HG03558 (cell line): ENCODE data around the gene PLXNB1.
A peak's percentile ranks its signal among the peaks of the same experiment; 100 is the strongest.
"Not testable (repeated sequence)": the region's sequence is repeated elsewhere in the genome, so short reads cannot be mapped to it uniquely, and the experiment has no call there.

Source experiments
- ATAC-seq: cut with Tn5 transposase; IDR thresholded peaks from one replicate; pipeline ENCODE4 v1.9.1; 2021; ENCODE audit warnings: moderate number of reproducible peaks; ENCODE audit not compliant: unreplicated experiment; ENCODE audit errors: extremely low read depth

PLXNB1 gene

GRCh38 chr3:48465531-48466378 is 35.9 kb upstream of the PLXNB1 start:
- no peak for ATAC-seq

- no peak for ATAC-seq
Observed at GRCh38 chr3:48465237-48465530, 35.3 kb upstream of the PLXNB1 start.

DNA sequence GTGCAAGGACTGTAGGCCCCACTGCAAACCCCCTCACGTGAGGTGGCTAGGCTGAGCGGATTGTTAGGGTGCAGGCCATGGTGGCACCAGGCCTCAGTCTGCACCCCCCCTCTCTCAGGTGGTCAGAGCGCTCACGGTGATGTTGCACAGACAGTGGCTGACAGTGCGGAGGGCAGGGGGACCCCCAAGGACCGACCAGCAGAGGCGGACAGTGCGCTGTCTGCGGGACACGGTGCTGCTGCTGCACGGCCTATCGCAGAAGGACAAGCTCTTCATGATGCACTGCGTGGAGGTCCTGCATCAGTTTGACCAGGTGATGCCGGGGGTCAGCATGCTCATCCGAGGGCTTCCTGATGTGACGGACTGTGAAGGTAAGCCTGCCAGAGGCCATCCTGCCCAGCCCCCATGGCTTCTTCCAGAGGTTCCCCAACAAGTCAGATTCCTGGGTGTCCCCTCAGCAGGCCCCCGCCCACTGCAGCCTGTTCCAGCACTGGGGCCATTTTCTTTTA is 34.9 kb upstream of the PLXNB1 start:
- no peak for ATAC-seq

DNA sequence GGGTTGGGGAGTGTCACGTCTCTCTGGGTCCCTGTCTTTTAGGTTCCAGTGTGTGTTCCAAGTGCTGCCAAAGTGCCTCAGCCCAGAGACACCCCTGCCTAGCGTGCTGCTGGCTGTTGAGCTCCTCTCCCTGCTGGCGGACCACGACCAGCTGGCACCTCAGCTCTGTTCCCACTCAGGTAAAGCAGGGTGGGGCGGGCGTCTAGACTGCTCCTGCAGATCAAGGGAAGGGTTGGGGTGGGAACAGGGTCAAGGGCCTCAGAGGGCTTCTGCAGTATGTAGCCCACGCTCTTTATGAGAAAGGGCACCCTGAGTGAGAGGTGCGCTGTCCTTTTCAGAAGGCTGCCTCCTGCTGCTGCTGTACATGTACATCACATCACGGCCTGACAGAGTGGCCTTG is 33.8 kb upstream of the PLXNB1 start:
- ATAC-seq, result no peak

GRCh38 chr3:48461767-48462166 is 31.9 kb upstream of the PLXNB1 start:
- ATAC-seq, result not testable (repeated sequence)

GRCh38 chr3:48460517-48460902 is 30.6 kb upstream of the PLXNB1 start:
- ATAC-seq, result no peak

DNA sequence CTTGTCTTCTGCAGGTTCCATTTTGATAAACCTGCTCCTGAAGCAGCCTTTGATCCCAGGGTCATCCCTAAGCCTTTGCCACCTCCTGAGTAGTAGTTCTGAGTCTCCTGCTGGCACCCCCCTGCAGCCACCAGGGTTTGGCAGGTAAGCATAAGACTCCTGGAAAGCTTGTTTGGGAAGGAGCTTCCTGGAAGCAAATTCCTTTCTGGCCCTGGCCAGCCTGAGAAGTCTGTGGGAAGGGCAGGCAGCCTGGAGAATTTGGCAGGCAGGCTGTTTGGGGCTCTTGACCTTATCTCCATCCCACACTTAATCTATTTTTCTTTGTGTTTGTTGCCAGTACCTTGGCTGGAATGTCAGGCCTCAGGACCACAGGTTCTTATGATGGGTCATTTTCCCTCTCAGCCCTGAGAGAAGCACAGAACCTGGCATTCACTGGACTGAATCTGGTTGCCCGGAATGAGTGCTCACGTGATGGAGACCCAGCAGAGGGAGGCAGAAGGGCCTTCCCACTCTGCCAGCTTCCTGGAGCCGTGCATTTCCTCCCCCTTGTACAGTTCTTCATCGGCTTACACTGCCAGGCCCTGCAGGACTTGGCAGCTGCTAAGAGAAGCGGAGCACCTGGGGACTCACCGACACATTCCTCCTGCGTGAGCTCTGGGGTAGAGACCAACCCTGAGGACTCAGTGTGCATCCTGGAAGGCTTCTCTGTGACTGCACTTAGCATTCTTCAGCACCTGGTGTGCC is 30.1 kb upstream of the PLXNB1 start:
- ATAC-seq, result no peak

DNA sequence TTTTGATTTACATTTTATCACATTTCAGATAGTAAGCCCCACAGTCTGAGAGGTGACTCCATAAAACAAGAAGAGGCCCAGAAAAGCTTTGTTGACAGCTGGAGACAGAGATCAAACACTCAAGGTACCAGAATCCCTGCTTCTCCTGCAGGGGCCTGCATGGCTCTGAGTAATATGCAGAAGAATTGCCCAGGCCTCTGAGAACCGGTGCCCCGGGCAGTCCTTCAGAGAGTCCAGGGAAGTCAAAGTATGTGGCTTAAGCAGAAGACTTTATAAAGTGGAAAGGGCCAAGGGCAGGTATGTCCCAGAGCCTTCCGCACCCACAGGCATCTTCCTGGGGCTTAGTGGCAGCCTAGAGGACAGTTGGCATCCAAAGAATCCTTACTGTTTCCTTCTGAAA is 29.4 kb upstream of the PLXNB1 start:
- no peak for ATAC-seq

DNA sequence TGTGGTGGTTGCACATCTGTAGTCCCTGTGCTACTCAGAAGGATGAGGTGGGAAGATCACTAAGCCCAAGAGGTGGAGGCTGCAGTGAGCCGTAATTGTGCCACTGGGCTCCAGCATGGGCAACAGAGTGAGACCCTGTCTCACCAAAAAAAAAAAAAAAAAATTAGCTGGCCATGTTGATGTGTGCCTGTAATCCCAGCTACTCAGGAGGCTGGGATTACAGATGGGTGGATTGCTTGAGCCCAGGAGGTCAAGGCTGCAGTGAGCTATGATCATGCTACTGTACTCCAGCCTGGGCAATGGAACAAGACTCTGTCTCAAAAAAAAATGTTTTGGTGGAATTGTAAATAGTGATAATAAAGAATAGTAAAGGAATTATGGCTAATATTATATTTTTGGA is 26.6 kb upstream of the PLXNB1 start:
- ATAC-seq, result no peak

DNA sequence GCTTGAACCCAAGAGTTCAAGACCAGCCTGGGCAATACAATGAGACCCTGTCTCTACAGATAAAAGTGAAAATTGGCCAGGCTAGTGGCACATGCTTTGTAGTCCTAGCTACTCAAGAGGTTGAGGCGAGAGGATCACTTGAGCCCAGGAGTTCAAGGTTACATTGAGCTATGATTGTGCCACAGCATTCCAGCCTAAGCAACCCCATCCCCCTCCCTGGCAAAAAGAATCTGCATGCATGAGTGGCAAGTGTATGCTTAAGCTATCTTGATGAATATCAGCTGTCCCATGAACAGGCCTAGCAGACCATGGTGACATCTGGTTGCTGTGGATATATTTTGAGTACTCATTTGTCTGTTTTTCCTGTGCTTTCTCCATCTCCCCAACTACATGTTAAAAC is 21.4 kb upstream of the PLXNB1 start:
- no peak for ATAC-seq

DNA sequence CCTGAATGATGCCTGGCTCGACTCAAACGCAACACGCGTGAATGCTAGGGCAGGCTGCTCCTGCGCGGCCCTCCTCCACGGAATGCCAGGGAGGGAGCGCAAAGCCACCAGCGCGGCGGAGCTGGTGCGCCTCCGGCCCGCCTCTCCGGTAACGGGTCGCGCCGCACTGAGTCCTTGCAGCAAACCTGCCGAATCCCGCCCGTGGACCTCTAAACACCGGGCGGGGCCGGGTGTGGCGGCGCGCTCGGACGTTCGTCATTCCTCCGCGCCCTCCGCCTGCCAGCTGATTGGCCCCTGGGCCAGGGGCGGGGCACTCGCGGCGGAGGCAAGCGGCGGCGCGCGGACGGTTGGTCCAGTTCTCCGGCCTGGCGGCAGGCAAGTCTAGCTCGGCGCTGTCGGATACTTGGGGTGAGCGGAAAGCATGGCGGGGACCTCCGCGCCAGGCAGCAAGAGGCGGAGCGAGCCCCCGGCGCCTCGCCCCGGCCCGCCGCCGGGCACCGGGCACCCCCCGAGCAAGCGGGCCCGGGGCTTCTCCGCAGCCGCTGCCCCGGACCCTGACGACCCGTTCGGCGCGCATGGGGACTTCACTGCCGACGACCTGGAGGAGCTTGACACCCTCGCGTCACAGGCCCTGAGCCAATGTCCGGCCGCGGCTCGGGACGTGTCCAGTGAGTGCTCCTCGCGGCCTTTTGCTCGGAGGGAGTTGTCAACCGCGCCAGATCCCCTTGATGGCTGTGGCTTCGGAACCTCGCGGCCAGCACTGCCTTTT is 16.7 kb upstream of the PLXNB1 start, which contains the start of gene ATRIP:
ATRIP (plus strand) TSS at position 313 of the 769 bp plus-strand sequence; CDS start at position 422, 109 bp downstream.
- peak; percentile 51 for ATAC-seq

- ATAC-seq, result peak; percentile 7
Observed at GRCh38 chr3:48446043-48446424, 16.1 kb upstream of the PLXNB1 start.

GRCh38 chr3:48445277-48445882 is 15.5 kb upstream of the PLXNB1 start:
- ATAC-seq, result no peak

- no peak for ATAC-seq
Observed at GRCh38 chr3:48441940-48442339, 12.1 kb upstream of the PLXNB1 start.

GRCh38 chr3:48440590-48440958 is 10.7 kb upstream of the PLXNB1 start:
- ATAC-seq, result no peak

- ATAC-seq, result peak; percentile 81
Observed at GRCh38 chr3:48439820-48440589, 10.1 kb upstream of the PLXNB1 start, which contains the start of the genes CCDC51 and TMA7. Gene CCDC51 (minus strand): TSS chr3:48440119. CDS start chr3:48435128, 4,991 bp downstream. Gene TMA7 (plus strand): TSS chr3:48440257. CDS start chr3:48440297, 40 bp downstream.

GRCh38 chr3:48437812-48438211 is 7.9 kb upstream of the PLXNB1 start:
- no peak for ATAC-seq

- ATAC-seq, result no peak
Observed at GRCh38 chr3:48436855-48437254, 7.0 kb upstream of the PLXNB1 start.

GRCh38 chr3:48436477-48436787 is 6.5 kb upstream of the PLXNB1 start:
- ATAC-seq, result no peak
